ENCODE measurements around the gene FPR3. TPM values are rescaled to one million over a fixed set of nuclear protein-coding genes. Genes with fewer than 3 reads are reported as not detected.
"Not testable (repeated sequence)": the region's sequence is repeated elsewhere in the genome, so short reads cannot be mapped to it uniquely, and the experiment has no call there.

FPR3 gene
- total RNA-seq, 8 experiments from 2014 or later: 0.05 to 0.64 (median 0.21) TPM; not detected in 2

DNA sequence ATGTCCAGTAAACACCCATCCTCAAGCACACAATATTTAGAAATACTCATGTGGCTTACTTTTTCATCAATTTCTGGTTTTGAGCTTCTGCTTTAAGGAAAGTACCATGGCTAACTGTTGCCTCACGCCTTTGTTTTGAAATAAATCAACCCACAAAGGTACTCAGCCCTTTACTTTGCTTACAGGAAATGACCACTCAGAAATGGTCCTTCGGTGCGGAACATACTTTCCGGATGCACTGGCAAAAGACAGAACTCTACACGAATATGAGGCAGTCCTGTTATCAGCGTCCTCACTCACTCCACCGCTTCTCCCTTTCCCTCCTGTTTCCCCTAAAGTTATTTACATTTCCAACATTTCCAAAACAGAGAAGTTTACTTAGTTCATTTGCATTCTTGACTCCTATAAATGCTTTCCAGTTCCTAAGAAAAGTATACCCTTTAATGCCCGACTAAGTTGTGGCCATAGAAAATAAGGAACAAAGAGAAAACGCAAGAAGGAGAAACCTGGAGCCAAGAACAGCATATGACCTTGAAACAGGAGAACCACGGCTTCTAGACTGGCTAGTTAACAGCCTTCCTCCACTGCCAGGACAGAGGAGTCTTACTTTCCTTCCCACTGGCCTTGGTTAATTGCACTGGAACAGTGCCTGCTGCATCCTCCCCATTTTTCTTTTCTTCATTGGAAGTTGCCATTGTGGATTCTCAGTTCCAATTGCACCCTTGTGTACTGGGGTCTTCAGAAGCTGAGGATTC lies 23.4 kb upstream of the FPR3 start:
- no peak overlapping the region for H3K27ac ChIP-seq
- in situ Hi-C loops (cut with MboI; ENCODE audit: low pct_unique_long_range_greater_than_20kb in 2 of 9, low sequenced_read_pairs in 9 of 9, unreplicated experiment in 9 of 9): loop anchor here in 1 of 9 experiments (10.0 kb wide), 1 partner anchor 47 kb away; the partner anchor contains the start of gene HAS1
- no peak for ATAC-seq (replicated peaks in 6 of 8)
- no peak overlapping the region for H3K4me3 ChIP-seq
- WGBS, 10 experiments: 34 to 71% (median 59%) methylated on average over 3 to 10 of the region's 10 CpGs; no CpG with 5 or more reads in 1 of the 10 experiments
- no peaks in the 10 kb centered on the region for H3K4me1 ChIP-seq (replicated peaks in 1 of 2)

- in situ Hi-C loops (cut with MboI; ENCODE audit: low pct_unique_long_range_greater_than_20kb in 2 of 9, low sequenced_read_pairs in 9 of 9, unreplicated experiment in 9 of 9): loop anchor here in 1 of 9 experiments (10.0 kb wide), 1 partner anchor 48 kb away; the partner anchor contains the start of gene HAS1
- 0 to 82% (median 43%) methylated on average over 1 to 4 of the region's 6 CpGs; no CpG with 5 or more reads in 4 of the 10 experiments for WGBS, 10 experiments
- Histone ChIP-seq H3K4me3 (no peak overlapping the region), H3K4me1 (replicated peaks in 1 of 2) (no peaks in the 10 kb centered on the region), H3K27ac (no peak overlapping the region)
- ATAC-seq (replicated peaks in 6 of 8): no peak
Observed at GRCh38 chr19:51772977-51773376, 22.0 kb upstream of the FPR3 start.

DNA sequence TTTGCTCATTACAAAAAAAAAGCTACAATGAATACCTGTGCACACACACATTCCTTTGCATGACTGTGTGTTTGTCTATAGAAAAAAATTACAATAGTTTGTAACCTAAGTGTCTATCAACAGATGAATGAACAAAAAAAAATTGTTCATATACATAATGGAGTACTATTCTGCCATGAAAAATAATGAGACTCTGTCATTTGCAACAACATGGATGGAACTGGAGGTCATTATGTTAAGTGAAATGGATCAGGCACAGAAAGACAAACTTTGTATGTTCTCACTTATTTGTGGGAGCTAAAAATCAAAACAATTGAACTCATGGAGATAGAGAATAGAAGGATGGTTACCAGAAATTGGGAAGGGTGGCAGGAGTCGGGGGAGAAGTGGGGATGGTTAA lies 18.4 kb upstream of the FPR3 start:
- not testable (repeated sequence) for H3K27ac ChIP-seq; H3K4me3 ChIP-seq; H3K4me1 ChIP-seq (replicated peaks in 1 of 2); ATAC-seq (replicated peaks in 6 of 8)
- in situ Hi-C loops (cut with MboI; ENCODE audit: low pct_unique_long_range_greater_than_20kb in 2 of 9, low sequenced_read_pairs in 9 of 9, unreplicated experiment in 9 of 9): loop anchor here in 3 of 9 experiments (10.0 to 25.0 kb wide), 2 partner anchors 52 to 314 kb away; partner anchors contain the start of genes SIGLEC8 (in 2 of the 3) and HAS1 (in 1 of the 3)
- WGBS, 10 experiments: 60 to 100% (median 100%) methylated on average over 1 of the region's 1 CpG; no CpG with 5 or more reads in 3 of the 10 experiments

GRCh38 chr19:51777570-51778462 lies 17.1 kb upstream of the FPR3 start:
- in situ Hi-C loops (cut with MboI; ENCODE audit: low pct_unique_long_range_greater_than_20kb in 2 of 9, low sequenced_read_pairs in 9 of 9, unreplicated experiment in 9 of 9): loop anchor here in 3 of 9 experiments (10.0 to 25.0 kb wide), 2 partner anchors 53 to 316 kb away; partner anchors contain the start of genes SIGLEC8 (in 2 of the 3) and HAS1 (in 1 of the 3)
- Histone ChIP-seq H3K27ac (no peak overlapping the region), H3K4me1 (replicated peaks in 1 of 2) (no peaks in the 10 kb centered on the region), H3K4me3 (no peak overlapping the region)
- ATAC-seq (replicated peaks in 6 of 8): peak; percentile 93 to 100 (median 98)
- 10 to 80% (median 31%) methylated on average over 2 to 18 of the region's 23 CpGs for WGBS, 10 experiments

DNA sequence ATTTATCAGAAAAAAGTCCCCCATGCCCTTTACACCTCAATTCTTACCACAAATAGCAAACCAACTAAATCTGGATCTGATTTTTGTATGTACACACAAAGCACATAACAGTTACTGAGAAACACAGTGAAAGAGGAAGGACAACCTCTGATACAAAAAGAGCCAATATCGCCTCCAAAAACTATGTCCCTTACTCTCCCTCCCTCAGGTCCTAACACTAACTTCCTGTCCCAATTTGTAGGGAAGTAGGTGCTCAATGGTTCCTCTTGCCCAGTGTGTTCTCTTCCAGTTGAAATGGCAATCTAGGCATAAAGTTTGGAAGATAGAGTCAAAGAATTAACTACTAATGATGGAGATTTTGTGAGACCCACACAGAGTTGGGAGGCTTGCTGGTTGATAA lies 15.8 kb upstream of the FPR3 start:
- 33 to 100% (median 67%) methylated on average over 1 of the region's 1 CpG; no CpG with 5 or more reads in 3 of the 10 experiments for WGBS, 10 experiments
- in situ Hi-C loops (cut with MboI; ENCODE audit: low pct_unique_long_range_greater_than_20kb in 2 of 9, low sequenced_read_pairs in 9 of 9, unreplicated experiment in 9 of 9): loop anchor here in 3 of 9 experiments (10.0 to 25.0 kb wide), 2 partner anchors 54 to 317 kb away; partner anchors contain the start of genes SIGLEC8 (in 2 of the 3) and HAS1 (in 1 of the 3)

DNA sequence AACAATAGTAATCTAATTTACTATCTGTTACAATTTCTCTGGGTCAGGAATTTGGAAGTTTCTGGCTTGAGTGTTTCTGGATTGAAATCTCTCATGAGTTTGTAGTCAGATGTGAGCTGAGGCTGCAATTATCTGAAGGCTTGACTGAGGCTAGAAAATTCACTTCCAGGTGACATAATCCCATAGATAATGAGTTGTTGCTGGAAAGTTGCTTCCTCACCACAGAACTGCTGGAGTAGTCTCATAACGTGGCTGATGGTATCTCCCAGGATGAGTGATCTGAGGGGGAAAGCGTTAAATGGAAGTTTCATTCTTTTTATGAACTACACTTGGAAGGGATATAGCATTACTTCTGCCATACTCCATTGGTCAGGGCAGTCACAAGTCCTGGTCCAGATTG lies 15.3 kb upstream of the FPR3 start:
- 0 to 100% (median 50%) methylated on average over 1 to 2 of the region's 2 CpGs; no CpG with 5 or more reads in 3 of the 10 experiments for WGBS, 10 experiments

More for the DNA sequence above, 15.8 kb upstream of the FPR3 start:
- H3K27ac ChIP-seq: no peak overlapping the region
- no peak overlapping the region for H3K4me3 ChIP-seq
- no peaks in the 10 kb centered on the region for H3K4me1 ChIP-seq (replicated peaks in 1 of 2)
- ATAC-seq (replicated peaks in 6 of 8): no peak

GRCh38 chr19:51780270-51780669 lies 14.7 kb upstream of the FPR3 start:
- ATAC-seq (replicated peaks in 6 of 8): no peak
- in situ Hi-C loops (cut with MboI; ENCODE audit: low pct_unique_long_range_greater_than_20kb in 2 of 9, low sequenced_read_pairs in 9 of 9, unreplicated experiment in 9 of 9): loop anchor here in 2 of 9 experiments (25.0 kb wide), 1 partner anchor 318 kb away; the partner anchor contains the start of gene SIGLEC8 (in 2 of the 2)
- H3K4me3 ChIP-seq: no peak overlapping the region
- whole genome bisulfite sequencing, 10 experiments: 0 to 50% (median 20%) methylated on average over 1 to 2 of the region's 2 CpGs; no CpG with 5 or more reads in 3 of the 10 experiments
- no peaks in the 10 kb centered on the region for H3K4me1 ChIP-seq (replicated peaks in 1 of 2)
- H3K27ac ChIP-seq: no peak overlapping the region

More for the DNA sequence above, 15.3 kb upstream of the FPR3 start:
- Histone ChIP-seq H3K27ac (no peak overlapping the region), H3K4me1 (replicated peaks in 1 of 2) (no peaks in the 10 kb centered on the region), H3K4me3 (no peak overlapping the region)
- no peak for ATAC-seq (replicated peaks in 6 of 8)
- in situ Hi-C loops (cut with MboI; ENCODE audit: low pct_unique_long_range_greater_than_20kb in 2 of 9, low sequenced_read_pairs in 9 of 9, unreplicated experiment in 9 of 9): loop anchor here in 3 of 9 experiments (10.0 to 25.0 kb wide), 2 partner anchors 55 to 317 kb away; partner anchors contain the start of genes SIGLEC8 (in 2 of the 3) and HAS1 (in 1 of the 3)

DNA sequence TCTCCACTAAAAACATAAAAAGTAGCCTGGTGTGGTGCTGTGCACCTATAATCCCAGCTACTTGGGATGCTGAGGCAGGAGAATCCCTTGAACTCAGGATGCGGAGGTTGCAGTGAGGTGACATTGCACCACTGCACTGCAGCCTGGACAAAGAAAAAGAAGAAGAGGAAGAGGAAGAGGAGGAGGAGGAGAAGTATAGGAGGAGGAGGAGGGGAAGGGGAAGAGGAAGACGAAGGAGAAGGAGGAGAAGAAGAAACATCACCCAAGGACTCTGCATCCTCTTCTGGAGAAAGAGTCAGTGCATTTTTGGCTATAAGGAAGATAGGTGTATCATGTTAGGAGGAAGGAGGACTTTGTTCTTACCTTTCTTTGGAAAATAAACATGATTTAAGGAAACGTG lies 13.0 kb upstream of the FPR3 start:
- 0 to 90% (median 42%) methylated on average over 1 to 3 of the region's 3 CpGs; no CpG with 5 or more reads in 1 of the 10 experiments for WGBS, 10 experiments
- Histone ChIP-seq H3K4me3 (no peak overlapping the region), H3K4me1 (replicated peaks in 1 of 2) (no peaks in the 10 kb centered on the region), H3K27ac (no peak overlapping the region)
- in situ Hi-C loops (cut with MboI; ENCODE audit: low pct_unique_long_range_greater_than_20kb in 2 of 9, low sequenced_read_pairs in 9 of 9, unreplicated experiment in 9 of 9): loop anchor here in 2 of 9 experiments (25.0 kb wide), 1 partner anchor 320 kb away; the partner anchor contains the start of gene SIGLEC8 (in 2 of the 2)
- ATAC-seq (replicated peaks in 6 of 8): no peak

DNA sequence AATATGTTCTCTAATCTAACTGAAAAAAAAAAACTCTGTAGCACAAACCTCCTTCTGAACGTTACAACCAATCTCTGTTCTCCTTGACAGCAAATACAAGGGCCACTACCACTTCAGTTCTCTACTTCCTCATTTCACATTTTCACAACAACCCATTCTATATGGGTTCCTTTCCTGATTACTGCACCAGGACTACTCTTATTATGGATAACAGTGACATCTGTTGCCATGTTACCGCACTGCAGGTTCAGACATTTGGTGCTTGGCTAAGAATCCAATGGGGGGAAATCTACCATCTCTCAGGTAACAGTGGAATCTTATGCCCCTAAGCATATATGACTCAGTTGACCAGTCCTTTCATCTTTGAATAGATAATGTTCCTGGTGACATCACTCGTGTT lies 11.6 kb upstream of the FPR3 start:
- in situ Hi-C loops (cut with MboI; ENCODE audit: low pct_unique_long_range_greater_than_20kb in 2 of 9, low sequenced_read_pairs in 9 of 9, unreplicated experiment in 9 of 9): loop anchor here in 2 of 9 experiments (25.0 kb wide), 1 partner anchor 321 kb away; the partner anchor contains the start of gene SIGLEC8 (in 2 of the 2)
- no peak overlapping the region for H3K4me3 ChIP-seq
- peak in 3 of 8 experiments; percentile 3 to 82 (median 4) for ATAC-seq (replicated peaks in 6 of 8)

DNA sequence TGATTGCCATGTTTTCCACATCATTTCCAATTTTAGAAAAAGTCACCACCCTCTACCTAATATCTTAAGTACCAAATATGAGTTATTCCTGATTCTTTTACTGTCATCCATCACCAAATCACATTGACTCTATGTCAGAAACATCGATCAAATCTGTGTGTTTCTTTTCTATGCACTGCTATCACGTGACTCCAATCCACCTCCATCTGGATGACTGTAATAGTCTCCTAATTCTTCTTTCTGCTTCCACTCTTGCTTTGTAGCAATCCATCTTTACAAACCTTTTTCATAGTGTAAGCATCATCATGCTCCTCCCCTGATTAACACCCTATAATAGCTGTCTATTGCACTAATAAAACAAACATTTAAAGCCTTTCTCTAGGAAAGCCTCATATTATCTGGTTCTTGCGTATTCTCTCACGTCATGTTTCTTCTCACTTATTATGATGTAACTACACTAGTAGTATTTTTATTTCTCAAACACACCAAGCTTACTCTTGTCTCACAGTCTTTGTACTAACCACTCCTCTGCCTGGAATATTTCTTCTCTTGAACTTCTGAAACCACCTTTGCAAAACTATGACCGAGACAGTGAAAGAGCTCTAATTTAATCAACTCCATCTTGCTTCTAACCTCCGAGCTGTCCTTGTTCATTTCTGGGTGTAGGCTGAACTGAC lies 10.7 kb upstream of the FPR3 start:
- Histone ChIP-seq H3K4me1 (replicated peaks in 1 of 2) (no peaks in the 10 kb centered on the region), H3K27ac (no peak overlapping the region), H3K4me3 (no peak overlapping the region)
- ATAC-seq (replicated peaks in 6 of 8): peak in 2 of 8 experiments; percentile 3 to 8
- in situ Hi-C loops (cut with MboI; ENCODE audit: low pct_unique_long_range_greater_than_20kb in 2 of 9, low sequenced_read_pairs in 9 of 9, unreplicated experiment in 9 of 9): loop anchor here in 2 of 9 experiments (25.0 kb wide), 1 partner anchor 322 kb away; the partner anchor contains the start of gene SIGLEC8 (in 2 of the 2)
- whole genome bisulfite sequencing, 10 experiments: 31 to 94% (median 48%) methylated on average over 3 to 6 of the region's 6 CpGs

More for the DNA sequence above, 11.6 kb upstream of the FPR3 start:
- H3K27ac ChIP-seq: no peak overlapping the region
- WGBS, 10 experiments: 5 to 75% (median 24%) methylated on average over 1 to 3 of the region's 3 CpGs; no CpG with 5 or more reads in 2 of the 10 experiments
- no peaks in the 10 kb centered on the region for H3K4me1 ChIP-seq (replicated peaks in 1 of 2)

GRCh38 chr19:51784922-51785690 lies 9.9 kb upstream of the FPR3 start:
- H3K4me3 ChIP-seq: no peak overlapping the region
- H3K27ac ChIP-seq: no peak overlapping the region
- H3K4me1 ChIP-seq (replicated peaks in 1 of 2): no peaks in the 10 kb centered on the region
- 0 to 100% (median 53%) methylated on average over 2 to 5 of the region's 6 CpGs for WGBS, 10 experiments
- in situ Hi-C loops (cut with MboI; ENCODE audit: low pct_unique_long_range_greater_than_20kb in 2 of 9, low sequenced_read_pairs in 9 of 9, unreplicated experiment in 9 of 9): loop anchor here in 2 of 9 experiments (25.0 kb wide), 1 partner anchor 323 kb away; the partner anchor contains the start of gene SIGLEC8 (in 2 of the 2)
- ATAC-seq (replicated peaks in 6 of 8): peak in 3 of 8 experiments; percentile 85 to 99 (median 98)
